Measurements from ENCODE around the gene MSRB3. TPM values are rescaled to one million over a fixed set of nuclear protein-coding genes. Genes with fewer than 3 reads are reported as not detected.

The MSRB3 gene
- total and polyA plus RNA-seq, 2 experiments from 2014 or later: 0.95 to 1.7 TPM

DNA sequence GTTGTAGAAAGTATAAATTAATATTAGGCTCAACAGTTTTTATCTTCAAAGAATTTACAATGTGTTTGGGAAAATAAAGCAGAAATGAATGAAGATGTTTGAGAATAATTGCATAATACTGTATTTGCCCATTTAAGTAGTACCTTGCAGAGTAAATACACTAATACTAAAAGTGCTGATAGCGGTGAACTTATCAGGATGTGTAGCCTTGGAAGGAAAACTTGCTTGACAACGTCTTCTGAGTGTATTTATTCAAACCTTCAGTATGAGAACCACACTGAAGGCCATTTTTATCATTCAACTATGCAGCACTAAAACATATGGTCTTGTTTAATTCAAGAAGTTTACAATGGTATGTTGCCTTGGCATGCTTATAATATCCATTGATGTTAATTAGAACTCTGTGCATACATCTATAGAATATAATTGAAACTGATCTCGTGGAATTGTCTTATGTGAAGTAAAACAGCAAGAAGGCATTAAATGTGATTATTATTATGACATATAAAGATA is 41.3 kb downstream of the MSRB3 start:
- H3K4me3 Mint-ChIP-seq: no peak overlapping the region
- no peaks in the 10 kb centered on the region for H3F3A ChIP-seq (replicated peaks; ENCODE audit: low read depth)
- H3K27me3 Mint-ChIP-seq (ENCODE audit: insufficient read depth, low read depth, poor library complexity): peaks cover 1% of the 10 kb centered on the region
- peaks cover 29% of the 10 kb centered on the region for H3K4me1 ChIP-seq (ENCODE audit: insufficient read depth)
- DNase-seq (ENCODE audit: low spot score) (no peak), ATAC-seq (no peak)
- peaks cover 25% of the 10 kb centered on the region for H3K4me1 Mint-ChIP-seq
- no peaks in the 10 kb centered on the region for H3K9me2 ChIP-seq (ENCODE audit: insufficient read depth)
- no peaks in the 10 kb centered on the region for H3K36me3 Mint-ChIP-seq (ENCODE audit: low read depth)
- H3K9me3 Mint-ChIP-seq: no peaks in the 10 kb centered on the region
- H3K36me3 ChIP-seq (ENCODE audit: insufficient read depth): no peaks in the 10 kb centered on the region
- no peak overlapping the region for H3K27ac ChIP-seq (ENCODE audit: low read depth)
- H3K4me2 ChIP-seq: no peak overlapping the region
- no peak for TF ChIP-seq NANOG (IDR thresholded peaks at IDR 0.05; ENCODE audit: borderline replicate concordance)
- no peak for TF ChIP-seq CREB1 (CRISPR knock-in tag; IDR thresholded peaks at IDR 0.05; ENCODE audit: low read depth)
- H4K20me1 ChIP-seq (replicated peaks; ENCODE audit: insufficient read depth): no peaks in the 10 kb centered on the region
- no peaks in the 10 kb centered on the region for H3K79me2 ChIP-seq (replicated peaks; ENCODE audit: insufficient read depth)
- no peak overlapping the region for H3K27ac Mint-ChIP-seq
- no peaks in the 10 kb centered on the region for H3K27me3 ChIP-seq (ENCODE audit: insufficient read depth)
- no peak overlapping the region for H2AFZ ChIP-seq
- no peak overlapping the region for H3K4me3 ChIP-seq

DNA sequence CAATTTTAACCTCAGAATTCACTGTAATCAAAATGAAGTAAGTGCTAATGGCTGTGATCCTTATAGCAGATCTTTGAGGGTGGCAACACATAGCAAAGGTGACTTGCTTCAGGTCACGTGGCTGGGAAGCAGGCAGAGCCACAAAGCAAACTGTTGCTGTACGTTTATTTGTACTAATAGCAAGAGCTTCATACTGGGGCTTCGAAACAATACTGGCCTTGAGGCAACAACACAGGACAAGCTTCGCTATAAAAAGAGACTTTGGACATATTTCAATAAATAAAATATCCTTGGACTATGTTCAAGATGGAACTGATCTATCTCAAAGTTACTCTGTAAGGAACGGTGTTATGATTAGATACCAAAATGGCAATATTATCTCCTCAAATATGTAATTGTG is 44.6 kb downstream of the MSRB3 start:
- Histone ChIP-seq H3K27me3 (ENCODE audit: insufficient read depth) (no peaks in the 10 kb centered on the region), H3K36me3 (ENCODE audit: insufficient read depth) (no peaks in the 10 kb centered on the region), H3K4me1 (ENCODE audit: insufficient read depth) (peaks cover 23% of the 10 kb centered on the region), H3K4me3 (no peak overlapping the region), H3F3A (replicated peaks; ENCODE audit: low read depth) (no peaks in the 10 kb centered on the region), H4K20me1 (replicated peaks; ENCODE audit: insufficient read depth) (no peaks in the 10 kb centered on the region), H3K9me2 (ENCODE audit: insufficient read depth) (no peaks in the 10 kb centered on the region), H3K27ac (ENCODE audit: low read depth) (no peak overlapping the region), H2AFZ (no peak overlapping the region), H3K4me2 (no peak overlapping the region), H3K79me2 (replicated peaks; ENCODE audit: insufficient read depth) (no peaks in the 10 kb centered on the region)
- no peak for DNase-seq (ENCODE audit: low spot score)
- TF ChIP-seq JUNB (IDR thresholded peaks at IDR 0.05; ENCODE audit: unreplicated experiment): no peak
- Mint-ChIP-seq H3K27me3 (ENCODE audit: insufficient read depth, low read depth, poor library complexity) (peaks cover 1% of the 10 kb centered on the region), H3K4me3 (no peak overlapping the region), H3K9me3 (no peaks in the 10 kb centered on the region), H3K27ac (no peak overlapping the region), H3K36me3 (ENCODE audit: low read depth) (no peaks in the 10 kb centered on the region), H3K4me1 (peaks cover 19% of the 10 kb centered on the region)
- ATAC-seq: no peak

DNA sequence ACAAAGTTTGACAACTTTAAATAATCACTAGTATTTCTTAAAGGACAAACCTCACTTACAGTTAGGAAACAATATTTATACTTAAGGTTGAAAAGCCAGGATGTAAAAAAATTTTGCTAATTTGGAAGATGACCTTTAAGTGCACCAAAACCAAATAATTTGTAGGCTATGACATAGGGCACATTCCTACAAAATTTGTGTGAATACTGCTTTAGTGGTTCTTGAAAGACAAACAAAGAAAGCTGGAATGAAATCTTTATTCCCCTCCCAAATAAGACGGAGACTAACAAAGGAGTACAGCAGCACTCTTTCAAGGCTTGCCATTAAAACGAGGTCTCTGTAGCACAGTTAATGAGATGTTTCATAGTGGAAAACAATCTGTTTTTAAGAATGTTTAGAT is 45.6 kb downstream of the MSRB3 start:
- no peak for ATAC-seq
- peaks cover 16% of the 10 kb centered on the region for H3K4me1 ChIP-seq (ENCODE audit: insufficient read depth)
- H3K4me2 ChIP-seq: no peak overlapping the region
- TF ChIP-seq CREB1 (CRISPR knock-in tag; IDR thresholded peaks at IDR 0.05; ENCODE audit: low read depth): no peak
- TF ChIP-seq EZH2phosphoT487 (IDR thresholded peaks at IDR 0.05; ENCODE audit: unreplicated experiment): no peak
- TF ChIP-seq ZNF462 (CRISPR knock-in tag; IDR thresholded peaks at IDR 0.05): no peak
- no peak for TF ChIP-seq STAT1 (IDR thresholded peaks at IDR 0.05; ENCODE audit: unreplicated experiment)
- no peak for TF ChIP-seq EZH2 (IDR thresholded peaks at IDR 0.05; ENCODE audit: low read depth, unreplicated experiment)
- TF ChIP-seq, protein P1, sequence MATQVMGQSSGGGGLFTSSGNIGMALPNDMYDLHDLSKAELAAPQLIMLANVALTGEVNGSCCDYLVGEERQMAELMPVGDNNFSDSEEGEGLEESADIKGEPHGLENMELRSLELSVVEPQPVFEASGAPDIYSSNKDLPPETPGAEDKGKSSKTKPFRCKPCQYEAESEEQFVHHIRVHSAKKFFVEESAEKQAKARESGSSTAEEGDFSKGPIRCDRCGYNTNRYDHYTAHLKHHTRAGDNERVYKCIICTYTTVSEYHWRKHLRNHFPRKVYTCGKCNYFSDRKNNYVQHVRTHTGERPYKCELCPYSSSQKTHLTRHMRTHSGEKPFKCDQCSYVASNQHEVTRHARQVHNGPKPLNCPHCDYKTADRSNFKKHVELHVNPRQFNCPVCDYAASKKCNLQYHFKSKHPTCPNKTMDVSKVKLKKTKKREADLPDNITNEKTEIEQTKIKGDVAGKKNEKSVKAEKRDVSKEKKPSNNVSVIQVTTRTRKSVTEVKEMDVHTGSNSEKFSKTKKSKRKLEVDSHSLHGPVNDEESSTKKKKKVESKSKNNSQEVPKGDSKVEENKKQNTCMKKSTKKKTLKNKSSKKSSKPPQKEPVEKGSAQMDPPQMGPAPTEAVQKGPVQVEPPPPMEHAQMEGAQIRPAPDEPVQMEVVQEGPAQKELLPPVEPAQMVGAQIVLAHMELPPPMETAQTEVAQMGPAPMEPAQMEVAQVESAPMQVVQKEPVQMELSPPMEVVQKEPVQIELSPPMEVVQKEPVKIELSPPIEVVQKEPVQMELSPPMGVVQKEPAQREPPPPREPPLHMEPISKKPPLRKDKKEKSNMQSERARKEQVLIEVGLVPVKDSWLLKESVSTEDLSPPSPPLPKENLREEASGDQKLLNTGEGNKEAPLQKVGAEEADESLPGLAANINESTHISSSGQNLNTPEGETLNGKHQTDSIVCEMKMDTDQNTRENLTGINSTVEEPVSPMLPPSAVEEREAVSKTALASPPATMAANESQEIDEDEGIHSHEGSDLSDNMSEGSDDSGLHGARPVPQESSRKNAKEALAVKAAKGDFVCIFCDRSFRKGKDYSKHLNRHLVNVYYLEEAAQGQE (IDR thresholded peaks at IDR 0.05; ENCODE audit: unreplicated experiment): no peak

More for the DNA sequence above, 45.6 kb downstream of the MSRB3 start:
- H3K27ac ChIP-seq (ENCODE audit: low read depth): no peak overlapping the region
- H3K9me3 Mint-ChIP-seq: no peaks in the 10 kb centered on the region
- no peaks in the 10 kb centered on the region for H4K20me1 ChIP-seq (replicated peaks; ENCODE audit: insufficient read depth)
- no peak overlapping the region for H2AFZ ChIP-seq
- H3K36me3 ChIP-seq (ENCODE audit: insufficient read depth): no peaks in the 10 kb centered on the region
- H3K36me3 Mint-ChIP-seq (ENCODE audit: low read depth): no peaks in the 10 kb centered on the region
- H3K27me3 Mint-ChIP-seq (ENCODE audit: insufficient read depth, low read depth, poor library complexity): peaks cover 1% of the 10 kb centered on the region
- no peaks in the 10 kb centered on the region for H3K9me2 ChIP-seq (ENCODE audit: insufficient read depth)
- no peak overlapping the region for H3K4me3 ChIP-seq
- no peaks in the 10 kb centered on the region for H3K27me3 ChIP-seq (ENCODE audit: insufficient read depth)
- H3K79me2 ChIP-seq (replicated peaks; ENCODE audit: insufficient read depth): no peaks in the 10 kb centered on the region
- H3F3A ChIP-seq (replicated peaks; ENCODE audit: low read depth): no peaks in the 10 kb centered on the region
- no peak overlapping the region for H3K27ac Mint-ChIP-seq
- H3K4me3 Mint-ChIP-seq: no peak overlapping the region
- DNase-seq (ENCODE audit: low spot score): no peak
- peaks cover 14% of the 10 kb centered on the region for H3K4me1 Mint-ChIP-seq
